Activated CD4-positive, CD25-positive, alpha-beta regulatory T cell treated with anti-CD3 and anti-CD28 coated beads, Interleukin-2, amount 50 U/mL, for 16 hours (primary cell): ENCODE data around the gene TMEM126B.
A peak's percentile ranks its signal among the peaks of the same experiment; 100 is the strongest.

Experiments used
- DNase-seq: peaks from one replicate; pipeline ENCODE4 v3.0.0-alpha.2; 2020; ENCODE audit warnings: low read depth, low spot score

TMEM126B gene

GRCh38 chr11:85682330-85683305 is 54.2 kb downstream of the TMEM126B start:
- peak; percentile 5 for DNase-seq

- no peak for DNase-seq
Observed at GRCh38 chr11:85685125-85685819, 56.9 kb downstream of the TMEM126B start.

GRCh38 chr11:85685820-85686459 is 57.5 kb downstream of the TMEM126B start, which contains the start of gene CCDC89:
Gene CCDC89 (minus strand): TSS chr11:85686195. CDS start chr11:85686130, 65 bp downstream.
- DNase-seq = no peak
